Right renal cortex interstitium (tissue), 3 donors: ENCODE data around the gene SPRED2. TPM values are rescaled to one million over a fixed set of nuclear protein-coding genes. Genes with fewer than 3 reads are reported as not detected.

Source experiments
- DNase-seq, 3 donors: peaks; one replicate each; pipeline ENCODE4 v3.0.0-alpha.2; 2013; ENCODE audit warnings: low read depth in 3 of 3, low spot score in 2 of 3
- polyA plus RNA-seq, 3 donors: library from polyadenylated mRNA; unstranded; fragments of 120-200 nt; gene quantifications; one replicate each; pipeline ENCODE4 v1.2.1, GENCODE V29; 2013; ENCODE audit not compliant: insufficient read length in 3 of 3

Gene SPRED2, protein sequence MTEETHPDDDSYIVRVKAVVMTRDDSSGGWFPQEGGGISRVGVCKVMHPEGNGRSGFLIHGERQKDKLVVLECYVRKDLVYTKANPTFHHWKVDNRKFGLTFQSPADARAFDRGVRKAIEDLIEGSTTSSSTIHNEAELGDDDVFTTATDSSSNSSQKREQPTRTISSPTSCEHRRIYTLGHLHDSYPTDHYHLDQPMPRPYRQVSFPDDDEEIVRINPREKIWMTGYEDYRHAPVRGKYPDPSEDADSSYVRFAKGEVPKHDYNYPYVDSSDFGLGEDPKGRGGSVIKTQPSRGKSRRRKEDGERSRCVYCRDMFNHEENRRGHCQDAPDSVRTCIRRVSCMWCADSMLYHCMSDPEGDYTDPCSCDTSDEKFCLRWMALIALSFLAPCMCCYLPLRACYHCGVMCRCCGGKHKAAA
- 10 to 100 TPM; 36.0 to 38.3 (median 37.2) TPM for polyA plus RNA-seq

DNA sequence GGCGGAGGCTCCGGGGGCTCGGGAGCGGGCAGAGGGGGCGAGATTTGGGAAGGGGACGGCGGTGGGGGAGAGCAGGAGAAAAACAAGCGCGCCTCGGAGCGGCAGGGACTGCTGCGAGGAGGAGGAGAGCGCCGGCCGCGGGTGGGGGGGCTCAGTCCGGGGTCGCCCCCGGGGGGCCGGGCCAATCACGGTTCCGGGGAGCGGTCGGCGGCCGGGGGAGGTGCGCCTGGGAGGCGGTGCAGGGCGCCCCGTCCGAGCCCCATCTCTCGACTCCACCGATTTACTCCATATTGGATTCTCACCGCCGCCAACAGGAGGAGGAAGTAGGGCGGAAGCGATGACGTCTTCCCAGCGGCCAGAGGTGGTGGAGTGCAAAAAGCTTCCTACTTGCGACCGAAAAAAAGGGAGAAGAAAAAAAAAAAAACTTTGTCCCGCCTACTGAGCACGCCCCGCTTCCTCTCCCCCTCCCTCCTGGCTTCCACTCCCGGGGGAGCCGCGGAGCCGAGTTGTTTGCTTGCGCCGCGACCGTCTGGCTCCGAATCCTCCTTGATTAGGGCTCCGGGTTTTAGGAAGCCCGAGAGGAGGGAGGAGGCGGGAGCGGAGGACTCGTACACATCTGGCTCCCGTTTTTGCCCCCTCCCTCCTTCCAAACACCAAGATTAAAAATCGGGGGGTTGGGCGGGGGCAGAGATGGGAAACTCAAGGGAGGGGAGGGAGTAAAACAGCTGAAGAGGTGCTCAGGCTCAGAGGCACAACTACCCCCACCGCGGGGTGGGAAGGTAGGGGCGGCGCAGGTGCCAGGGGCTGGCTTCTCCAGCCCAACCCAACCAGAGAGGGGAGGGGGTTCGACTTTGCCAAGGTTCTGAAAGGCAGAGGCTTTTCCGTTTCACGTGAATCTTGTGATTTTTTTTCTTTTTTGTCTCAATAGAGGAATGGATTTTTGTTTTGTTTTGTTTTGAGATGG lies at the start of gene SPRED2:
TSS of gene SPRED2 (minus strand) at position 373 of the 964 bp plus-strand sequence. CDS start 612 bp downstream, outside the sequence.
- DNase-seq = peak; percentile 87 to 92 (median 90)

DNA sequence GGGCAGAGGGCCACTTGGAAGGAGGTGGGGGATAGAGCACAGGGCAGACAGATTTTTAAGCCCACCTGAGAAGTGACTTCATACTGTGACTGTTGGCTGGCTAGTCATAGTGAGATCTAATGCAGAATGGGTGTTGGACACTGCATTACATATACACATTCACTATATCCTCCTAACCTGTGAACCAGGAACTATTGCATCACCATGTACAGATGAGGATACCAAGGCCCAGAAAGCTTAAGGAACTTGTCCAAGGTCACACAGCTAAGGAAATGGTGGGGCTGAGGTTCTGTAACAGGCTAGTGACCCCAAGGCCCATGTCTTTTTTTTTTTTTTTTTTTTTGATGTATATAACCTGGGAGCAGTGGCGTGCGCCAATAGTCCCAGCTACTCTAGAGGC lies 49.6 kb upstream of the SPRED2 start:
- no peak for DNase-seq

DNA sequence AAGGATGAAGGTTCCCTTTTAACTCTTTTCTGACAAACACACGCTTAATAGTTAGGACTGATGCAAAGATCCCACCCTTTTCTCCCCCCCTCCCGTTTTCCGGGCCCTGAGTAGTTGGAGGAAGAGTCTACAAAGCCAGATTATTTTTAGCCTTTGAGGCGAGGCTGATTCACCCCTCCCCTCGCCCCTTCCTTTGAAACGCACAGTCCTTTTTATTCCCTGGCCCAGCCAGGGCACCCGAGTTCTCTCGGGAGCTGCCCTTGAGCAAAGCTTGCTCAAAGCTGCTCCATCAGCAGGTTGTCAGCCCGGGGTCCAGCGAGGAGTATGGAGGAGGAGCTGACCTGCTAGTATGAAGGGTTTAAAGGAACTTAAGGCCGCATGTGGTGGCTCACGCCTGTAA lies 47.1 kb upstream of the SPRED2 start:
- no peak for DNase-seq

DNA sequence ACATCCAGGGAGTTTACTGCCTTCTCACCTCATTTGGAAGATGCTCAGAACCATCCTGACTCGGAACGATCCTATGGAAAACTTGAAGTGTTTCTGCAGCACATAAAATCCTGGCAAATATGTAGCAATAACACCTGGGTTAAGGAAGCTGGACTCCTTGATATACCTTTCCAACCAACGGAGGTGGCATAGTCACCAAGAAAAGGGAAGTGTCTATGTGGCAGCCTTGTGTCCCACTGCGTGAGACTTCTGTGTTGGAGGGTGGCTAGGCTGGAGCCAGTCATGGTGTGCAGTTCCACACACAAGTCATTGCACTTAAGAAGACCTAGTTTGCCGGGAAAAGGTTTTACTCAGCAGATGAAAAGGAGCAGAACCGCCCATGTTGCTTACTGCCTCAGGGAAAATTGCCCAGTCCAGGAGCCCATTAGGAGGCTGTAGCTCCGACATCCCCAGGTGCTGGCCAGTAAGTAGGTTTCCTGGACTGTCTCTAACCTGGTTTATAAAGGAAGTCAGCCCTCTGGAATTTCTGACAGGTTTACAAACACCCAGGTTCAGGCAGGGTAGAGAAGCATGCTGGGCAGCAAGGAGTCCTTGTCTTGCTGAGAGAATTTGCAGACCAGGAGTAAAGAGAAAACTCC lies 46.2 kb upstream of the SPRED2 start:
- DNase-seq = no peak

DNA sequence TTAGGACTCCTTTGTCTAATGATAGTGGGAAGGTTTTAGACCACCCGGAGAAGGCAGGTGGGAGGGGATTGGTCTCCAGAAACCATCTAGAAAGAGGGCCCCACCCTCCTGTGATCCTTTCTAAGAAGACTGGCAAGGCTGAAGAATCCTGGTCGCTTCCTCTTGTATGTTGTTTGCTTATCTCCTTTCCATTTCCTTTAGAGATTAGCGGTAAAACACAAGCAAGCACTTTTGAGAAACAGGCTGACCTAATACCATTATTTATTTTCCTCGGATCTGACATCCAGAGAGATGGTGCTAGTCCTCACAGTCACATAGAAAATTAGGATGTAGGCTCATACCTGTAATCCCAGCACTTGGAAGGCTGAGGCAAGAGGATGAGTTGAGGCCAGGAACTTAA lies 45.2 kb upstream of the SPRED2 start:
- DNase-seq = no peak

DNA sequence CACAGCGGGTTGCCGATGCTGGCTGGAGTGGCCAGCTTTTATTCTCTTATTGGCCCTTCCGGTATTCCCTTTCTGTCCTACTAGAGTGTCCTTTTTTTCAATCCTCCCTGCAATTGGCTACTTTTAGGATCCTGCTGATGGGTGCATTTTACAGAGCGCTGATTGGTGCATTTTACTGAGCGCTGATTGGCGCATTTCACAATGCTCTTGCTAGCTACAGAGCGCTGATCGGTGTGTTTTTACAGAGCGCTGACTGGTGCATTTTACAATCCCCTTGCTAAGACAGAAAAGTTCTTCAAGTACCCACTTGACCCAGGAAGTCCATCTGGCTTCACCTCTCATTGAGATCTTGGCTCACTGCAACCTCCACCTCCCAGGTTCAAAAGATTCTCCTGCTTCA lies 44.4 kb upstream of the SPRED2 start:
- DNase-seq = no peak

DNA sequence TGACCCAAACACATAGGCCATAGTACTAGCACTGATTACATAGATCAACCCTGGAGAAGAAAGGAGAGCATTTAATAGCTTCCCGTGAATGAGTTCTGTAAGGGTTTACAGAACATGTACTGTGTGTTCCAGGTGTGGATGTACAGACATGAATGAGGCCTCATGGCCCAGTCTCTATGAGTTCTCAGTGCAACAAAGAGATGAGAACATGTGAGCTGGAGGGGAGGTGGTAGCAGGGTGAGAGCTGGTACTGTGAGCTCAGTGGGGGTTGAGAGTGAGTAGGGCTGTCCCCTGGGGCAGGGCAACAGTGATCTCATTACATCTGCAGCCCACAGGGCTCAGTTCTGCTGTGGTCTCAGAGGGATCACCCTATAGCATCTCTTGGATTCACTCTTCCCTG lies 42.6 kb upstream of the SPRED2 start:
- no peak for DNase-seq

DNA sequence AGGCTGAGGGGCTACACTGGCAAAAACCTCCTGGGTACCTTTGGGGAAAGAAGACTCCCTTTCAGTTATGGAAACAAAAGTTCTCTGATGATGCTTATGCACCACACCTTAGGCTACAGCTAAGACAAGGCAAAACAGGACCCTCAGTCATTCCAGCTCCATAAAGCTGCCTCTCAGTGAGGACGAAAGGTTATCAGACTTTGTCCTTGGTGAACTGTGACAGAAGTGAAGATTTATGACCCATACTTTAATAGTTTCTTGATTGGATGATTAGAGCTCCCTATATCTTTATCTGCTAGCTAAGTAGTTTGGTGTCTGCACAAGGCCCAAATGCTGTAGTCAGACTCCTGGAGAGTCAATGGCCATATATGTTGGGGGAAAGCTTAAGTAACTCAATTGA lies 40.6 kb upstream of the SPRED2 start:
- DNase-seq = no peak

DNA sequence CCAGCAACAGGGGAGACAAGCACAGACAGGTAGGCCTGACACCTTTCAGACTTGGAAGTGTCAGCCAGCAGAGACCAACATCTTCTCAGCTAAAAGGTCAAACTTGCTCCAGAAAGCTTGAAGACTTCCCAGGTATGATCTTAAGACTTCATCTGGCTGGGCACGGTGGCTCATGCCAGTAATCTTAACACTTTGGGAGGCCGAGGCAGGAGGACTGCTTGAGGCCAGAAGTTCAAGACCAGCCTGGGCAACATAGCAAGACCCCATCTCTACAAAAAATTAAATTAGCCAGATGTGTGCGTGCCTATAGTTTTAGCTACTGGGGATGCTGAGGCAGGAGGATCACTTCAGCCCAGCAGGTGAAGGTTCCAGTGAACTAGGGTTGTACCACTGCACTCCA lies 39.0 kb upstream of the SPRED2 start:
- DNase-seq = no peak

DNA sequence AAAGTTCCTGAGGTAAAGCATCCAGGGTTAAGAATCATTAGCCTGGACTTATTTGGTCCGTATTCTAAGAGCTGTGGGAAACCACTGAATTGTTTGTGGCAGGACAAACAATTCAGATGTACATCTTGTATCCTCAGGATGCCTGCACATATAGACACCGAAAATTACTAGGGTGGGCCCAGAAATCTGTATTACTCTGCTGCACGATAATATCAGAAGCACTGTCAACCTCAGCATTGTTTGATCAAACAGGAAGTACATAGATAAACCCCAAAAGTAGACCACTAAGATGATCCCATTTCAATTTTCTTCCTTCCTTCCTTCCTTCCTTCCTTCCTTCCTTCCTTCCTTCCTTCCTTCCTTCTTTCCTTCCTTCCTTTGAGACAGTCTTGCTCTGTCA lies 34.2 kb upstream of the SPRED2 start:
- DNase-seq = no peak

DNA sequence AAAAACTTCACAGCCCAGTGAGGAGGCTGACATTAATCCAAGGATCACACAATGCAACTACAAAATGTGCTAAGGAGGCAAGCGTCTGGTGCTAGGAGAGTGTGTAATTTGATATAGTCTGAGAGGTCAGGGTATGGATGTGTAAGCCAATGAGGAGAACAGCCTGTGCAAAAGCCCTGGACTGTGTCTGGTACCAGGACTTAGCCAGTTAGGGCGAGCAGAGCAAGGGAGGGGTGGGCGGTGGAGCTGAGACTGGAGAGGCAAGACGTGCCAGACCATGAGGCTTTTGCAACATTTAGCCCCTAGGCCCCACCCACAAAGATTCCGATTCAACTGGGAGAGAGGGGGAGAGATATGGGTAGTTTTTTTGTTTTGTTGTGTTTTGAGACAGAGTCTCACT lies 33.5 kb upstream of the SPRED2 start:
- DNase-seq = no peak

DNA sequence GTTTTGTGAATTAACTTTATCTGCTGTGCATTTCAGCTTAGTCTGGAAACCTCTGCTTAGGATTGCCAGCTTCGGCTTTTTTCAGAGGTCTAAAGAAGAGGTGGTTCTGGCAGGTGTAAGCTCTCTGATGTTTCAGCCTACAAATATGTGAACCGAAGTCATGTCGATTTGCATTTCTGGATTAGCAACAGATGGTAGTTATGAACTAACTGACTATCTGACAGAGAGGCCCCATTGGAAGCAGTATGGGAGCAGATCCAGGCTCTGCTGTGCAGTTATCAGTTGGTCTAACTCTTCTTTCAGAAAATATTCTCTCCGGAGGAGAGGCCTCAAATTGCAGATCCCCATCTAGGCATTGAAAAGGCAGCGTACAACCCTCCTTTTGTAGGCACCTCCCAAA lies 32.7 kb upstream of the SPRED2 start:
- no peak for DNase-seq

DNA sequence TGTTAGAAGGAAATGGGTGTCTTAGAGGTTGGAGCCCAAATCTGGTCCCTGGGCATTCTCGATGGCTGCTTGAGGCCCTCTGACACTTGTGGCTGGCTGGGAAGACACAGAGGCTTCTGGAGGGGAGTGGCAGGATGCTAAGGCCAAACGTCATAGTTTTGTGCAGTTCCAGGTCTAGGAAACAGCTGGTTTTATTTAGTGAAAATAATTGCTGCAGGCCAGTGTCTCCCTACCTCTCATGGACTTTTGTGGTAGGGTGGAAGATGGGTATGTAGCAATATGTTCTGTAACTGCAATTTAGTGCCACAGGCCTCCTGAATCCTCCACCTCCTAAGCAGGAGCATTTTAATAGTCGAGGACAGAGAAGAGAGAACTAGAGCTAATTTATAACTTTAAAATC lies 32.2 kb upstream of the SPRED2 start:
- no peak for DNase-seq

DNA sequence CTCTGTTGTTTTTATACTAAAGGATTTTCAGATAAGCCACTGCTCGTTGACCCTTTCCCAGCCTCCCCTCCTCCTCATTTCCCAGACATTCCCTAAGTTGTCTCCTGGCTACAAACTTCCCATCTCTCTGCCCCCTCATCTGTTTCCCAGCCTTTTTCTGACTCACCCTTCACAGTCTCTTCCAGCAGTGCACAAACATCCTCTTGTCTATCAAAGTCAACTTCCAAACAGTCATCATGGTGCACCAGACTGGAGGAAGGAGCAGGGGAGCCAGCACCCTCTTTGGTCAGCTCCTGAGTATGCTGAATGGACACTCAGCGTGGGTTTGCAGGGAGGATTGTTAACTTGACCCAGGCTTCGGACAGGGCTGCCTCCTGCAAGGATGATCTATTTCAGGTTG lies 26.6 kb upstream of the SPRED2 start:
- no peak for DNase-seq

DNA sequence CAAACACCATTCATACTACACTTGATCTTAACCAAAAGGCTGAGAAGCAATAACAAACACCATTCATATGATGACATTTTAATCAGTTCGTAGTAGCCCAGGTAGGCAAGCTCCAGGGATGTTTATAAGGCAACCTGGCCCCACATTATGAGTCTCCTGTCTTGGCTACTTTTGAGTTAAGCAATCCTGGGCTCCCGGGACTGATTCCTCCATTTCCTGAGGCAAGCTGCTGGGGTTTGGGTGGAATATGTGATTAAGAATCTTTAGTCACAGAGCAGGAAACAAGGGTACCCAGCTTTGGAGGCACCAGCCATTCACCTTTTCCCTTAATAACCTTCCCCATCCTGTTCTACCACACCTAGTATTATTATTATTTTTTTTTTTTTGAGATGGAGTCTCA lies 24.5 kb upstream of the SPRED2 start:
- no peak for DNase-seq

DNA sequence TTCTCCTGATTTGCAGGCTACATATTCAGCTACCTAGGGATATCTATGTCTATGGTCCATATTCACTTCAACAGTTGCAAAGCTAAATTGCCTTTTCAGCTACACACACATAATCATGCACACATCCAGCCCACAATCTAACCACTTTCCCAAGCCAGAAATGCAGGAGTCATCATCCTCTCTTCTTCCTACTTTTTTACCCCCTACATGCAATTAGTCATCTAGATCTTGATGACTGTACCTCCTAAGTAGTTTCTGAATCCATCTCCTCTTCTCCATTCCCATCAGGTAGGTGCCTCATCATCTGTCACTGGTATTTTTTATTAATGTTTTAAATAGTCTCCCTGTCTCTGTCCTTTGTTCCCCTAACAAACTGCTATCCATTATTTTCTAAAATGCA lies 23.7 kb upstream of the SPRED2 start:
- no peak for DNase-seq

DNA sequence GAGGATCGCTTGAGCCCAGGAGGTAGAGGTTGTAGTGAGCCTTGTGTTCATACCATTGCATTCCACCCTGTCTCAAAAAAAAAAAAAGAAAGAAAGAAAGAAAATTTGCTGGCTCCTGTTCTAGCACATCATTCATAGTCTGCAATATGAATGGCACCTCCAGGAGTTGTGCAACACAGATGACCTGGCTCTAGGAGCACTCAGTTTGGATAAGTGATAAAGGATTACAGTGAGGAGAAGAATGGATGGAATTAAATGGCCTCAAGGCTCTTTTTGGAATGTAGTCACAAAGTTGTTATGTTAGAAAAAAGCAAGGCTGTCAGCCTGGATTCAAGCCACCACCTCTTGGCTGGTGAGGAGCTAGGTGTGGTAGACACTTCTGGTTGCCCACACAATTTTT lies 21.5 kb upstream of the SPRED2 start:
- no peak for DNase-seq

DNA sequence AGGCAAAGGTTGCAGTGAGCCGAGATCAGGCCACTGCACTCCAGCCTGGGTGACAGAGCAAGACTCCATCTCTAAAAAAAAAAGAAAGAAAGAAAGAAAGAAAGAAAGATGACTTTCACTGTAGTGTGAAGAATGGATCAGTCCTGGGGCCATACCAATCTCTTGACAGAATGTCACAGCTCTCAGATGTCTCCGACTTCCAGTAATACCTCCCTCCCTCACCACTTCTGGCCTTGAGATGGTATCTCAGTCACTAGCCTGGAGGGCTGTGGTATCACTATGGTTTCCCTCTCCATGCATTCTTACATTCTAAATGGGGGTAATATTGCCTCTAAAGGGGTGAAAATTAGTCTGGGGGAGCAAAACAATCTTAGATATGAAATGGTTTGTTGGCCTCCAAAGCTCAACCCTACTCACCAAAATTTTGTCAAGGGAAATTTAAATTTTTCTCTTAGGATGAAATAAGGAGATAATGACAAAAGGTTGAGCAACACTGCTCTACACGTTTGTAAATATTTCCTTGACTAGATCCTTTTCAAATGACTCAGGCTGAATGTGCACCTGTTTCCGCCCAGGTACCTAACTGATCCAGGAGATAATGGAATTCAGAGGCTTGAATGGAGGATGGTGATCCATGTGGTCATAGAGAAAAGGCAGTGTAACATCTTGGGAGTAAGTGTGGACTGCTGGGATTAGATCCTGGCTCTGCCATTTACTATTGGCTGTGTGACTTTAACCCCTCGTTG lies 19.9 kb upstream of the SPRED2 start:
- DNase-seq = no peak

DNA sequence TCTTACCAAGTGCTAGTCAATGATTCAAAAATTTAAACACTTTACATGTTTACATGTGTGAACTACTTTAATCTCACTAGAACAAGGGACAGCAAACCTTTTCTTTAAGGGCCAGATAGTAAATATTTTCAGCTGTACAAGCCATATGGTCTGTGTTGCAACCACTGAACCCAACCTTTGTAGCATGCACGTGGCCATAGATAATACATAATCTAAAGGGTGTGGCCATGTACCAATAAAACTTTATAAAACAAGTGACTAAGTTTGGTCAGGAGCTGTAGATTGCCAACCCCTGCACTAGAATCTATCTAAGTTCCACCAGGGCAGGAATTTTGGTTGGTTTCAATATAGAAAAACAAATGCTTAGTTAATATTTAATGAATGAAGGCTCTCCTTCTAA lies 18.4 kb upstream of the SPRED2 start:
- no peak for DNase-seq

DNA sequence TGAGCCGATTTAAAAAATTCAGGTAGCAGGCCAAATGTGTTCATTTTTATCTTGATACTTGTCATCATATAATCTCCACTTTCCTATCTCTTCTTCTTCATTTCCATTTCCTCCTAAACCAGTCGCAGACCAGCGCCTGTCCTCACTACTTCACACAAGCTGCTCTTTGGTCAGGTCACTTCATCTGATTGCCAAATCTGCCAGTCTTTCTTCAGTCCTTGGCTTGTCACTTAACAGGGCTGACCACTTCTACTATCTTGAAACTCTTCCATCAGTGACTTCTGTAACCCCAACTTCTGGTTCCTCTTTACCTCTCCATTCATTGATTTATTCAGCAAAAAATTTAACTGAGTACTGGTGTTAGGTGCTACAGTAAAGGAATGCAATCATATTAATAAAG lies 18.0 kb upstream of the SPRED2 start:
- DNase-seq = no peak
